ENCODE results near the gene SMIM27. TPM values are rescaled to one million over a fixed set of nuclear protein-coding genes. Genes with fewer than 3 reads are reported as not detected.

SMIM27 gene
- total and polyA plus RNA-seq, 2 of the 13 experiments (the other 11 are each of a cell fraction or from before 2014, with no cell fraction given): 17.9 to 19.0 TPM

GRCh38 chr9:32571969-32572899, 20.1 kb downstream of the SMIM27 start:
- peak overlapping the region; percentile 57 for H2AFZ ChIP-seq (ENCODE audit: low read length)
- H3K9ac ChIP-seq (ENCODE audit: insufficient read depth, low read depth, low read length): peak overlapping the region; percentile 77
- intact Hi-C loops (cut with micrococcal nuclease; ENCODE audit: unreplicated experiment): loop anchor here (1.0 to 2.0 kb wide), 4 partner anchors 46 to 193 kb away; partner anchors contain the start of gene RIGI
- TSS peak; percentile 72 for BruUV-seq (replicated peaks)
- WGBS (ENCODE audit: low lambda C conversion rate): 2% methylated on average over 16 of the region's 17 CpGs
- peaks cover 24% of the 10 kb centered on the region for H3K4me1 ChIP-seq (ENCODE audit: insufficient read depth, low read length)
- no peaks in the 10 kb centered on the region; a peak in 1 of 5 replicates for H3K27me3 ChIP-seq (ENCODE audit: control insufficient read depth in 1 of 2, insufficient read depth in 2 of 2, low read length in 2 of 2)
- DNase-seq (ENCODE audit: low spot score) (peak; percentile 83), ATAC-seq (peak; percentile 96), FAIRE-seq (peak; percentile 51)
- H4K20me1 ChIP-seq (ENCODE audit: insufficient read depth, low read length): no peaks in the 10 kb centered on the region
- CTCF ChIA-PET (ENCODE audit: low intra/inter-chr PET ratio, low total read pairs): interaction anchor here (1.1 to 3.8 kb wide), 4 partner anchors 22 to 196 kb away, joined by 3 to 52 read pairs (median 4); no protein-coding TSS in a partner anchor
- in situ Hi-C loops (cut with HindIII; ENCODE audit: extremely low pct_ligation_motif_present, low pct_unique_long_range_greater_than_20kb): loop anchor here (5.0 kb wide), 1 partner anchor 190 kb away; the partner anchor contains the start of gene ACO1
- peaks cover 3 to 17% of the 10 kb centered on the region in 2 experiments; a peak in 3 of 5 replicates for H3K36me3 ChIP-seq (replicated peaks in 1 of 2; ENCODE audit: control insufficient read depth in 1 of 2, insufficient read depth in 2 of 2, low read length in 2 of 2)
- peaks cover 32% of the 10 kb centered on the region for H3K79me2 ChIP-seq (ENCODE audit: insufficient read depth, low read length)
- peak overlapping the region; percentile 77 for H3K27ac ChIP-seq (ENCODE audit: extremely low read length, insufficient read depth, low read length)
- no peaks in the 10 kb centered on the region for H3K9me3 ChIP-seq (ENCODE audit: low read length)
- H3K4me3 ChIP-seq (replicated peaks in 1 of 3; ENCODE audit: insufficient read depth in 1 of 3, low read depth in 2 of 3, low read length in 3 of 3): peak overlapping the region; percentile 81 to 95 (median 83)
- POLR2A ChIA-PET: interaction anchor here (0.8 to 2.8 kb wide), 5 partner anchors 21 to 193 kb away, joined by 4 to 36 read pairs (median 7); partner anchors contain the start of genes ACO1, RIGI, SMIM27 and TOPORS
- H3K4me2 ChIP-seq (ENCODE audit: low read depth, low read length): peak overlapping the region; percentile 81
- TF ChIP-seq ZNF224 (CRISPR knock-in tag; IDR thresholded peaks at IDR 0.05) (no peak), RAD21 (CRISPR knock-in tag; IDR thresholded peaks at IDR 0.05) (peak; percentile 26; the same call in 1 of the 2 replicates), EZH2 (conservative IDR thresholded peaks at IDR 0.05; ENCODE audit: low read depth, low read length) (no peak), SMAD3 (CRISPR knock-in tag; IDR thresholded peaks at IDR 0.05) (0 out of 2 replicates have a peak, but pooled peaks have one; percentile 26), ZSCAN12 (CRISPR knock-in tag; IDR thresholded peaks at IDR 0.05) (0 out of 2 replicates have a peak, but pooled peaks have one; percentile 30), SETDB1 (CRISPR knock-in tag; IDR thresholded peaks at IDR 0.05; ENCODE audit: borderline replicate concordance) (no peak), ESRRA (CRISPR knock-in tag; IDR thresholded peaks at IDR 0.05; ENCODE audit: low read depth) (no peak), FUBP1 (CRISPR knock-in tag; IDR thresholded peaks at IDR 0.05; ENCODE audit: borderline replicate concordance) (no peak), TGIF2 (CRISPR knock-in tag; IDR thresholded peaks at IDR 0.05) (0 out of 2 replicates have a peak, but pooled peaks have one; percentile 44), NR3C1 (CRISPR knock-in tag; IDR thresholded peaks at IDR 0.05) (no peak), GABPA (IDR thresholded peaks at IDR 0.05; ENCODE audit: low read depth, low read length) (no peak), GABPA (CRISPR knock-in tag; IDR thresholded peaks at IDR 0.05; ENCODE audit: low read depth) (peak; percentile 34; the same call in 1 of the 2 replicates), ZNF354B (CRISPR knock-in tag; IDR thresholded peaks at IDR 0.05) (0 out of 2 replicates have a peak, but pooled peaks have one; percentile 79), FOSL2 (CRISPR knock-in tag; IDR thresholded peaks at IDR 0.05) (peak; percentile 47; the same call in 1 of the 2 replicates), SP5 (CRISPR knock-in tag; IDR thresholded peaks at IDR 0.05; ENCODE audit: borderline replicate concordance, low read depth) (0 out of 2 replicates have a peak, but pooled peaks have one; percentile 15), STAG1 (CRISPR knock-in tag; IDR thresholded peaks at IDR 0.05) (peak; percentile 69), CTCF (CRISPR knock-in tag; IDR thresholded peaks at IDR 0.05) (peak; percentile 78), MLLT10 (CRISPR knock-in tag; IDR thresholded peaks at IDR 0.05) (no peak)
- TF ChIP-seq, protein P1, sequence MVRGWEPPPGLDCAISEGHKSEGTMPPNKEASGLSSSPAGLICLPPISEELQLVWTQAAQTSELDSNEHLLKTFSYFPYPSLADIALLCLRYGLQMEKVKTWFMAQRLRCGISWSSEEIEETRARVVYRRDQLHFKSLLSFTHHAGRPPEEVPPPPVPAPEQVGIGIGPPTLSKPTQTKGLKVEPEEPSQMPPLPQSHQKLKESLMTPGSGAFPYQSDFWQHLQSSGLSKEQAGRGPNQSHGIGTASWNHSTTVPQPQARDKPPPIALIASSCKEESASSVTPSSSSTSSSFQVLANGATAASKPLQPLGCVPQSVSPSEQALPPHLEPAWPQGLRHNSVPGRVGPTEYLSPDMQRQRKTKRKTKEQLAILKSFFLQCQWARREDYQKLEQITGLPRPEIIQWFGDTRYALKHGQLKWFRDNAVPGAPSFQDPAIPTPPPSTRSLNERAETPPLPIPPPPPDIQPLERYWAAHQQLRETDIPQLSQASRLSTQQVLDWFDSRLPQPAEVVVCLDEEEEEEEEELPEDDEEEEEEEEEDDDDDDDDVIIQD (CRISPR knock-in tag; IDR thresholded peaks at IDR 0.05; ENCODE audit: low read depth): peak; percentile 27; the same call in 1 of the 2 replicates

Data from HepG2 (cell line).